IMR-90 (cell line): ENCODE results near the gene IRS2. TPM values are rescaled to one million over a fixed set of nuclear protein-coding genes. Genes with fewer than 3 reads are reported as not detected.

Experiments
- ATAC-seq: fragments of 200-7000 bp; cut with Tn5 transposase; 2 replicates; pipeline ENCODE4 v1.9.1; 2020; ENCODE audit warnings: low read depth, mild to moderate bottlenecking, moderate library complexity
- BruUV-seq: library from RNA; stranded (reverse); fragments of 400-500 nt; replicated peaks from 2 replicates; lab custom pipeline; 2021; lab: Mats Ljungman, UMichigan
- CTCF ChIA-PET: fragments of 300-600 bp; formaldehyde crosslinking; extraction: SDS; loops from one replicate; lab custom pipeline; 2021; ENCODE audit warnings: antibody characterized with exemption; lab: Yijun Ruan, JAX
- POLR2A ChIA-PET: fragments of 300-600 bp; sonication (Branson Sonifier 250); formaldehyde crosslinking; loops from one replicate; lab custom pipeline; 2022; ENCODE audit warnings: antibody characterized with exemption; ENCODE audit not compliant: unreplicated experiment; lab: Charles Lee
- DNase-seq: peaks from one replicate; pipeline ENCODE4 v3.0.0; 2013
- H2AFZ ChIP-seq: replicated peaks from 2 replicates; pipeline ENCODE3; 2013; ENCODE audit warnings: low read length, mild to moderate bottlenecking; ENCODE audit not compliant: poor library complexity
- H2AK5ac ChIP-seq: 2 replicates; pipeline ENCODE4 v1.6.1; 2013; ENCODE audit warnings: low read depth, low read length, inconsistent platforms
- H2AK9ac ChIP-seq: replicated peaks from 2 replicates; pipeline ENCODE3; 2013; ENCODE audit warnings: mild to moderate bottlenecking, low read depth, low read length, moderate library complexity; ENCODE audit not compliant: poor library complexity
- H2BK120ac ChIP-seq: 2 replicates; pipeline ENCODE4 v1.6.1; 2013; ENCODE audit warnings: low read depth, low read length, inconsistent platforms
- H2BK15ac ChIP-seq: 3 replicates; pipeline ENCODE4 v1.6.1; 2013; ENCODE audit warnings: low read depth, low read length, inconsistent platforms
- H2BK20ac ChIP-seq: 2 replicates; pipeline ENCODE4 v1.6.1; 2013; ENCODE audit warnings: low read depth, mild to moderate bottlenecking, inconsistent platforms, low read length, moderate library complexity
- H2BK5ac ChIP-seq: 2 replicates; pipeline ENCODE4 v1.6.1; 2013; ENCODE audit warnings: mild to moderate bottlenecking, low read depth, low read length, inconsistent platforms; ENCODE audit not compliant: poor library complexity, severe bottlenecking
- H3K14ac ChIP-seq: replicated peaks from 2 replicates; pipeline ENCODE4 v1.6.1; 2013; ENCODE audit warnings: low read depth, low read length, inconsistent platforms
- H3K18ac ChIP-seq: 2 replicates; pipeline ENCODE4 v1.6.1; 2013; ENCODE audit warnings: low read depth, low read length, control low read depth
- H3K23ac ChIP-seq: 2 replicates; pipeline ENCODE4 v1.6.1; 2013; ENCODE audit warnings: low read depth, low read length, inconsistent platforms
- H3K27ac ChIP-seq: 2 replicates; pipeline ENCODE4 v1.5.1; 2013; ENCODE audit warnings: mild to moderate bottlenecking, control low read depth, low read length; ENCODE audit not compliant: insufficient read depth
- H3K27me3 ChIP-seq: 2 replicates; pipeline ENCODE4 v1.6.1; 2013; ENCODE audit warnings: low read length; ENCODE audit not compliant: control insufficient read depth, insufficient read depth
- H3K36me3 ChIP-seq: 2 replicates; pipeline ENCODE4 v1.6.1; 2013; ENCODE audit warnings: low read length, mixed read lengths; ENCODE audit not compliant: control insufficient read depth, insufficient read depth
- H3K4ac ChIP-seq: 2 replicates; pipeline ENCODE4 v1.6.1; 2013; ENCODE audit warnings: low read depth, low read length, inconsistent platforms
- H3K4me1 ChIP-seq: 2 replicates; pipeline ENCODE4 v1.6.1; 2013; ENCODE audit warnings: low read length, mixed read lengths; ENCODE audit not compliant: control insufficient read depth, insufficient read depth
- H3K4me2 ChIP-seq: 2 replicates; pipeline ENCODE4 v1.6.1; 2013; ENCODE audit warnings: low read depth, mild to moderate bottlenecking, control low read depth, low read length, moderate library complexity
- H3K4me3 ChIP-seq: 2 replicates; pipeline ENCODE4 v1.5.1; 2013; ENCODE audit warnings: low read depth, mild to moderate bottlenecking, control low read depth, low read length, moderate library complexity; ENCODE audit not compliant: insufficient read depth
- H3K56ac ChIP-seq: 2 replicates; pipeline ENCODE4 v1.6.1; 2013; ENCODE audit warnings: low read length, inconsistent platforms; ENCODE audit not compliant: insufficient read depth; ENCODE audit errors: extremely low read depth
- H3K79me1 ChIP-seq, 2 experiments: 2 replicates each; pipeline ENCODE4 v1.6.1; 2013; ENCODE audit warnings: low read length in 2 of 2, inconsistent platforms in 1 of 2, low read depth in 1 of 2
- H3K9ac ChIP-seq: 2 replicates; pipeline ENCODE4 v1.6.1; 2013; ENCODE audit warnings: low read depth, low read length, control low read depth
- H3K9me1 ChIP-seq: 2 replicates; pipeline ENCODE4 v1.6.1; 2013; ENCODE audit warnings: low read length, inconsistent platforms; ENCODE audit not compliant: insufficient read depth
- H3K9me3 ChIP-seq: 2 replicates; pipeline ENCODE4 v1.6.1; 2013; ENCODE audit warnings: low read length; ENCODE audit not compliant: control insufficient read depth, insufficient read depth
- H4K20me1 ChIP-seq: 2 replicates; pipeline ENCODE4 v1.6.1; 2013; ENCODE audit warnings: low read length, inconsistent platforms; ENCODE audit not compliant: insufficient read depth
- H4K5ac ChIP-seq: 2 replicates; pipeline ENCODE4 v1.6.1; 2013; ENCODE audit warnings: mild to moderate bottlenecking, low read depth, low read length, control low read depth
- H4K8ac ChIP-seq, 2 experiments: 2 replicates each; pipeline ENCODE4 v1.6.1; 2013; ENCODE audit warnings: low read depth in 2 of 2, low read length in 2 of 2, control low read depth in 1 of 2, inconsistent platforms in 1 of 2
- H4K91ac ChIP-seq: 2 replicates; pipeline ENCODE4 v1.6.1; 2013; ENCODE audit warnings: low read depth, low read length, inconsistent platforms; ENCODE audit not compliant: insufficient read depth
- BHLHE40 ChIP-seq: fragments of 150-350 bp; IDR thresholded peaks from 2 replicates; pipeline ENCODE4 v1.6.1; 2016; ENCODE audit warnings: mild to moderate bottlenecking, low read depth, low read length
- CEBPB ChIP-seq: IDR thresholded peaks from 2 replicates; pipeline ENCODE4 v1.6.1; 2012; ENCODE audit warnings: low read depth, low read length, improper control_type of control experiment
- CHD1 ChIP-seq: IDR thresholded peaks from 2 replicates; pipeline ENCODE4 v1.6.1; 2012; ENCODE audit warnings: low read depth, low read length, improper control_type of control experiment
- CTCF ChIP-seq: conservative IDR thresholded peaks from 2 replicates; pipeline ENCODE4 v1.5.1; 2012; ENCODE audit warnings: mild to moderate bottlenecking, low read depth, low read length, improper control_type of control experiment
- FOS ChIP-seq: fragments of 150-350 bp; IDR thresholded peaks from 2 replicates; pipeline ENCODE4 v1.6.1; 2016; ENCODE audit warnings: low read depth, low read length
- MAFK ChIP-seq: IDR thresholded peaks from 2 replicates; pipeline ENCODE4 v1.6.1; 2012; ENCODE audit warnings: low read depth, low read length, improper control_type of control experiment
- MAZ ChIP-seq: IDR thresholded peaks from 2 replicates; pipeline ENCODE4 v1.6.1; 2012; ENCODE audit warnings: low read depth, mild to moderate bottlenecking, low read length, improper control_type of control experiment, moderate library complexity, borderline replicate concordance
- MXI1 ChIP-seq: IDR thresholded peaks from 2 replicates; pipeline ENCODE4 v1.6.1; 2012; ENCODE audit warnings: low read depth, mild to moderate bottlenecking, low read length, moderate library complexity, borderline replicate concordance
- NFE2L2 ChIP-seq: fragments of 150-350 bp; IDR thresholded peaks from 2 replicates; pipeline ENCODE4 v1.6.1; 2016; ENCODE audit warnings: low read depth, mild to moderate bottlenecking, low read length
- POLR2A ChIP-seq: IDR thresholded peaks from 2 replicates; pipeline ENCODE4 v1.6.1; 2012; ENCODE audit warnings: mild to moderate bottlenecking, low read depth, low read length
- RAD21 ChIP-seq: IDR thresholded peaks from 2 replicates; pipeline ENCODE4 v1.6.1; 2012; ENCODE audit warnings: low read length, improper control_type of control experiment
- RCOR1 ChIP-seq: IDR thresholded peaks from 2 replicates; pipeline ENCODE4 v1.6.1; 2012; ENCODE audit warnings: mild to moderate bottlenecking, low read length, improper control_type of control experiment; ENCODE audit not compliant: insufficient replicate concordance
- RFX5 ChIP-seq: IDR thresholded peaks from 2 replicates; pipeline ENCODE4 v1.8.0; 2012; ENCODE audit warnings: low read depth, mild to moderate bottlenecking, low read length, moderate library complexity
- SMC3 ChIP-seq: fragments of 150-350 bp; IDR thresholded peaks from 2 replicates; pipeline ENCODE4 v1.6.1; 2016; ENCODE audit warnings: low read depth, mild to moderate bottlenecking, antibody characterized with exemption, low read length, moderate library complexity
- USF2 ChIP-seq: fragments of 150-350 bp; IDR thresholded peaks from 2 replicates; pipeline ENCODE4 v1.6.1; 2017; ENCODE audit warnings: mild to moderate bottlenecking, antibody characterized with exemption, low read length, low read depth
- WGBS, 2 experiments: methylation state at CpG; one replicate each; pipeline versions ENCODE4 v1.1.5 to v1.1.7; 2013; ENCODE audit warnings: missing lambda C conversion rate in 2 of 2; ENCODE audit not compliant: insufficient read length in 1 of 2; ENCODE audit errors: extremely low coverage in 2 of 2; 5-methylcytosine and 5-hydroxymethylcytosine counted together
- dilution Hi-C: fragments of 300-500 bp; cut with HindIII; formaldehyde crosslinking; loops from one replicate; pipeline ENCODE4 v1.14.3; 2018; ENCODE audit warnings: low sequenced_read_pairs; ENCODE audit not compliant: unreplicated experiment
- in situ Hi-C: fragments of 300-500 bp; cut with MboI; formaldehyde crosslinking; loops from 3 replicates; pipeline ENCODE4 v1.14.3; 2019; ENCODE audit warnings: low sequenced_read_pairs, inconsistent platforms, mixed read lengths
- intact Hi-C: fragments of 100-400 bp; cut with micrococcal nuclease; formaldehyde crosslinking; loops from 2 replicates; pipeline ENCODE4 v1.10.0; 2022
- polyA plus RNA-seq, 3 experiments: library from polyadenylated mRNA; depleted of rRNA; stranded (reverse); fragments of >200 nt; gene quantifications; 2 replicates each; pipeline ENCODE4 v1.2.3, GENCODE V29; 2012; ENCODE audit warnings: low replicate concordance in 1 of 3
- total RNA-seq: library from RNA; depleted of rRNA; stranded (reverse); fragments of >200 nt; gene quantifications from 2 replicates; pipeline ENCODE4 v1.2.3, GENCODE V29; 2012
- TF ChIP-seq, protein P1 (sequence below): fragments of 150-350 bp; IDR thresholded peaks from 2 replicates; pipeline ENCODE4 v1.6.1; 2016; ENCODE audit warnings: low read depth, mild to moderate bottlenecking, low read length, moderate library complexity, borderline replicate concordance

Gene IRS2
- total and polyA plus RNA-seq, 2 of the 4 experiments (the other 2 are of a cell fraction) = 0.36 to 1.4 TPM

GRCh38 chr13:109740121-109740520 is 46.3 kb downstream of the IRS2 start:
- 89% methylated on average over 3 of the region's 9 CpGs; no CpG with 5 or more reads in 1 of the 2 experiments for WGBS, 2 experiments
- no peak for DNase-seq
- POLR2A ChIA-PET = no interaction called here
- Histone ChIP-seq H3K4me1 (peaks cover 3% of the 10 kb centered on the region; the same call in 1 of the 2 replicates), H3K9me1 (no peaks in the 10 kb centered on the region), H2BK5ac (no peak overlapping the region), H3K79me1 (no peaks in the 10 kb centered on the region), H3K9me3 (no peaks in the 10 kb centered on the region), H3K4ac (no peak overlapping the region), H3K18ac (no peak overlapping the region), H3K14ac (no peak overlapping the region), H3K56ac (no peak overlapping the region), H4K20me1 (0 out of 2 replicates have a peak, but pooled peaks cover 3% of the 10 kb centered on the region), H2AFZ (no peak overlapping the region), H3K27ac (no peak overlapping the region), H4K8ac (no peak overlapping the region), H2BK15ac (no peak overlapping the region), H3K36me3 (no peaks in the 10 kb centered on the region), H3K4me3 (no peak overlapping the region), H3K9ac (no peak overlapping the region), H3K23ac (no peak overlapping the region), H4K91ac (no peak overlapping the region), H2AK9ac (no peak overlapping the region), H4K5ac (no peak overlapping the region), H2BK120ac (no peak overlapping the region), H3K4me2 (no peak overlapping the region), H2AK5ac (no peak overlapping the region), H3K27me3 (peaks cover 18% of the 10 kb centered on the region), H2BK20ac (no peak overlapping the region)
- CTCF ChIA-PET = no interaction called here
- BruUV-seq = no TSS peak
- no peak for ATAC-seq
- in situ Hi-C loops = no loop called here
- TF ChIP-seq MAFK = no peak
- TF ChIP-seq CHD1 = no peak
- no peak for TF ChIP-seq POLR2A
- no peak for TF ChIP-seq FOS
- no peak for TF ChIP-seq MAZ
- TF ChIP-seq CEBPB = no peak
- TF ChIP-seq SMC3 = no peak
- TF ChIP-seq BHLHE40 = no peak
- TF ChIP-seq RFX5 = no peak
- no peak for TF ChIP-seq NFE2L2
- TF ChIP-seq, protein P1, sequence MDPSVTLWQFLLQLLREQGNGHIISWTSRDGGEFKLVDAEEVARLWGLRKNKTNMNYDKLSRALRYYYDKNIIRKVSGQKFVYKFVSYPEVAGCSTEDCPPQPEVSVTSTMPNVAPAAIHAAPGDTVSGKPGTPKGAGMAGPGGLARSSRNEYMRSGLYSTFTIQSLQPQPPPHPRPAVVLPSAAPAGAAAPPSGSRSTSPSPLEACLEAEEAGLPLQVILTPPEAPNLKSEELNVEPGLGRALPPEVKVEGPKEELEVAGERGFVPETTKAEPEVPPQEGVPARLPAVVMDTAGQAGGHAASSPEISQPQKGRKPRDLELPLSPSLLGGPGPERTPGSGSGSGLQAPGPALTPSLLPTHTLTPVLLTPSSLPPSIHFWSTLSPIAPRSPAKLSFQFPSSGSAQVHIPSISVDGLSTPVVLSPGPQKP = no peak
- no peak for TF ChIP-seq USF2
- TF ChIP-seq RAD21 = no peak
- TF ChIP-seq MXI1 = no peak
- no peak for TF ChIP-seq CTCF
- no peak for TF ChIP-seq RCOR1
- dilution Hi-C loops = no loop called here
- intact Hi-C loops = loop anchor here (10.0 kb wide), 1 partner anchor 485 kb away; no protein-coding TSS in a partner anchor
